GM12892 (cell line): ENCODE data around the gene LENEP.

Experiments
- POLR2A ChIP-seq: IDR thresholded peaks from 2 replicates; pipeline ENCODE4 v1.6.1; 2011; ENCODE audit warnings: low read depth, low read length, control low read depth
- POLR2AphosphoS5 ChIP-seq: IDR thresholded peaks from 2 replicates; pipeline ENCODE4 v1.6.1; 2011; ENCODE audit warnings: low read depth, low read length, control low read depth

DNA sequence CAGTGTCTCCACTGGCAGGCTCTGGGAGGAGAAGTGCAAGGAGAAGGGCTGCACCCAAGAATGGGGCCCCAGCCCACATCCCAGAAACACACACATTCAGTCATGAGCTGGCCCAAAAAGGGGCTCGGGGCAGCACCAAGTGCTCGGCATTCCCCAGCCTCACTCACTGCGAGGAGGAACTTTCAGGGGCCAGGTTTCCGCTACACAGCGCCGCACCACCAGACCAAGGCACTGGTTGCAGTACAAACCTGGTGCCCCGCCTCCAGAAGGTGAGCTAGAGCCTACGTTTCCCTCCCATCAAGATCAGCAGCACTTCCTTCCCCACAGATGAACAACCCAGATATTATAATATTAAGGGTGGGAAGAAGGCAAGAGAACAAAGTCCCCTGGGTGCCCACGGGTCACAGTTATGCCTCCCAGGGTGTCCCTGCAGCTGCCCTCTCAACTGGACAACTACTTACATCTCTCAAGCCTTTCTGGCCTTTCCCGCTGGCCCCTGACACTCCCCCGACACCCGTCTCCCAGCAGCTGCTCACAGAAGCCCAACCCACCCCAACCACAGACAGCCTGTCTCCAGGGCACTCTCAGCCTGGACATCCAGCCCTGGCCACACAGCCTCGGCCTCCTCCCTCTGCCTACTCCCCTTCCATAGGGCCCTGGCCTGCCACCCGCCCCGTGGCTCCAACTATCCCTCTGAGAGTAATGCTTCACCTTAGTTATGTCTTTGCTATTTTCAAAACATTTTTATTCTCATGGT lies 41.3 kb upstream of the LENEP start:
- TF ChIP-seq POLR2A = no peak
- TF ChIP-seq POLR2AphosphoS5 = no peak
